Subcutaneous abdominal adipose tissue (tissue), 5 donors: ENCODE measurements around the gene NEK4.

ENCODE experiments used
- H3K27ac ChIP-seq: one replicate; pipeline ENCODE4 v1.7.0; 2013; ENCODE audit warnings: low read depth, mild to moderate bottlenecking, inconsistent platforms, low read length, moderate library complexity
- H3K27me3 ChIP-seq, 5 donors: one replicate each; pipeline ENCODE4 v1.7.0; 2013; ENCODE audit warnings: low read length in 5 of 5, inconsistent platforms in 1 of 5; ENCODE audit not compliant: control insufficient read depth in 5 of 5, insufficient read depth in 4 of 5
- H3K36me3 ChIP-seq, 5 donors: one replicate each; pipeline ENCODE4 v1.7.0; 2013; ENCODE audit warnings: low read length in 5 of 5; ENCODE audit not compliant: control insufficient read depth in 5 of 5, insufficient read depth in 5 of 5
- H3K4me1 ChIP-seq, 5 donors: one replicate each; pipeline ENCODE4 v1.7.0; 2013; ENCODE audit warnings: low read length in 5 of 5, mild to moderate bottlenecking in 3 of 5, moderate library complexity in 1 of 5; ENCODE audit not compliant: control insufficient read depth in 5 of 5, insufficient read depth in 5 of 5
- H3K4me3 ChIP-seq, 5 donors: one replicate each; pipeline ENCODE4 v1.7.0; 2013; ENCODE audit warnings: low read length in 5 of 5, low read depth in 1 of 5
- H3K9ac ChIP-seq, 5 donors: one replicate each; pipeline ENCODE4 v1.7.0; 2013; ENCODE audit warnings: low read length in 5 of 5, mild to moderate bottlenecking in 4 of 5, moderate library complexity in 3 of 5
- H3K9me3 ChIP-seq, 5 donors: one replicate each; pipeline ENCODE4 v1.7.0; 2013; ENCODE audit warnings: low read length in 5 of 5; ENCODE audit not compliant: control insufficient read depth in 5 of 5
- donor health status: healthy.
- donor health status: healthy.
- donor health status: healthy.
- donor health status: healthy.
- donor health status: healthy.

The NEK4 gene

GRCh38 chr3:52809149-52809548, 38.4 kb upstream of the NEK4 start:
- Histone ChIP-seq H3K9me3 (no peaks in the 10 kb centered on the region), H3K4me3 (no peak overlapping the region), H3K4me1 (no peaks in the 10 kb centered on the region), H3K9ac (no peak overlapping the region), H3K36me3 (no peaks in the 10 kb centered on the region), H3K27ac (no peak overlapping the region), H3K27me3 (peaks cover 0 to 17% (median 8%) of the 10 kb centered on the region in 5 donors)

GRCh38 chr3:52805270-52806039, 34.7 kb upstream of the NEK4 start:
- H3K27ac ChIP-seq: no peak overlapping the region
- no peaks in the 10 kb centered on the region for H3K4me1 ChIP-seq
- no peaks in the 10 kb centered on the region for H3K9me3 ChIP-seq
- H3K4me3 ChIP-seq: no peak overlapping the region
- H3K36me3 ChIP-seq: no peaks in the 10 kb centered on the region
- H3K9ac ChIP-seq: no peak overlapping the region
- peaks cover 0 to 17% (median 8%) of the 10 kb centered on the region in 5 donors for H3K27me3 ChIP-seq

GRCh38 chr3:52801839-52802238, 31.1 kb upstream of the NEK4 start:
- H3K4me3 ChIP-seq: no peak overlapping the region
- H3K9me3 ChIP-seq: no peaks in the 10 kb centered on the region
- H3K27me3 ChIP-seq: peaks cover 0 to 4% (median 3%) of the 10 kb centered on the region in 5 donors
- no peaks in the 10 kb centered on the region for H3K36me3 ChIP-seq
- no peaks in the 10 kb centered on the region for H3K4me1 ChIP-seq
- no peak overlapping the region for H3K9ac ChIP-seq
- H3K27ac ChIP-seq: no peak overlapping the region

GRCh38 chr3:52800079-52800478, 29.3 kb upstream of the NEK4 start:
- no peak overlapping the region for H3K9ac ChIP-seq
- no peak overlapping the region for H3K27ac ChIP-seq
- no peaks in the 10 kb centered on the region for H3K36me3 ChIP-seq
- no peaks in the 10 kb centered on the region for H3K27me3 ChIP-seq
- no peak overlapping the region for H3K4me3 ChIP-seq
- no peaks in the 10 kb centered on the region for H3K9me3 ChIP-seq
- H3K4me1 ChIP-seq: no peaks in the 10 kb centered on the region

GRCh38 chr3:52798978-52799476, 28.3 kb upstream of the NEK4 start:
- H3K27ac ChIP-seq: no peak overlapping the region
- no peak overlapping the region for H3K9ac ChIP-seq
- no peak overlapping the region for H3K4me3 ChIP-seq
- H3K4me1 ChIP-seq: no peaks in the 10 kb centered on the region
- no peaks in the 10 kb centered on the region for H3K27me3 ChIP-seq
- no peaks in the 10 kb centered on the region for H3K36me3 ChIP-seq
- no peaks in the 10 kb centered on the region for H3K9me3 ChIP-seq

- H3K36me3 ChIP-seq: no peaks in the 10 kb centered on the region
- no peaks in the 10 kb centered on the region for H3K4me1 ChIP-seq
- H3K4me3 ChIP-seq: no peak overlapping the region
- H3K9ac ChIP-seq: no peak overlapping the region
- H3K27me3 ChIP-seq: no peaks in the 10 kb centered on the region
- no peaks in the 10 kb centered on the region for H3K9me3 ChIP-seq
- no peak overlapping the region for H3K27ac ChIP-seq
Measured at GRCh38 chr3:52798376-52798977, 27.7 kb upstream of the NEK4 start.

- H3K9me3 ChIP-seq: no peaks in the 10 kb centered on the region
- no peak overlapping the region for H3K9ac ChIP-seq
- peaks cover 0 to 2% (median 0%) of the 10 kb centered on the region in 5 donors for H3K27me3 ChIP-seq
- H3K27ac ChIP-seq: no peak overlapping the region
- H3K36me3 ChIP-seq: no peaks in the 10 kb centered on the region
- H3K4me1 ChIP-seq: no peaks in the 10 kb centered on the region
- H3K4me3 ChIP-seq: no peak overlapping the region
Measured at GRCh38 chr3:52796411-52796810, 25.7 kb upstream of the NEK4 start.

- Histone ChIP-seq H3K27me3 (peaks cover 0 to 3% (median 2%) of the 10 kb centered on the region in 5 donors), H3K4me1 (no peaks in the 10 kb centered on the region), H3K36me3 (no peaks in the 10 kb centered on the region), H3K27ac (no peak overlapping the region), H3K9ac (no peak overlapping the region), H3K9me3 (no peaks in the 10 kb centered on the region), H3K4me3 (no peak overlapping the region)
Measured at GRCh38 chr3:52795298-52795900, 24.7 kb upstream of the NEK4 start.

- no peak within 1 kb of the TSS for H3K4me3 ChIP-seq
- H3K4me1 ChIP-seq: no peaks in the 10 kb centered on the region
- no peak within 1 kb of the TSS for H3K9ac ChIP-seq
- H3K27ac ChIP-seq: no peak within 1 kb of the TSS
- no peaks in the 10 kb centered on the region for H3K36me3 ChIP-seq
- no peaks in the 10 kb centered on the region for H3K9me3 ChIP-seq
- H3K27me3 ChIP-seq: peaks cover 0 to 4% (median 2%) of the 10 kb centered on the region in 5 donors
Measured at GRCh38 chr3:52794612-52795099, 23.9 kb upstream of the NEK4 start, which contains the start of gene ITIH3. Gene ITIH3, plus strand, starts transcription at chr3:52794796. Its CDS starts 8 bp downstream, at chr3:52794804.
